ENCODE results near the gene ZDHHC14. TPM values are rescaled to one million over a fixed set of nuclear protein-coding genes. Genes with fewer than 3 reads are reported as not detected.
A peak's percentile ranks its signal among the peaks of the same experiment; 100 is the strongest.
"Not testable (repeated sequence)": the region's sequence is repeated elsewhere in the genome, so short reads cannot be mapped to it uniquely, and the experiment has no call there.

The ZDHHC14 gene
- total RNA-seq, 1 donor from 2014 or later, result 15.2 TPM

DNA sequence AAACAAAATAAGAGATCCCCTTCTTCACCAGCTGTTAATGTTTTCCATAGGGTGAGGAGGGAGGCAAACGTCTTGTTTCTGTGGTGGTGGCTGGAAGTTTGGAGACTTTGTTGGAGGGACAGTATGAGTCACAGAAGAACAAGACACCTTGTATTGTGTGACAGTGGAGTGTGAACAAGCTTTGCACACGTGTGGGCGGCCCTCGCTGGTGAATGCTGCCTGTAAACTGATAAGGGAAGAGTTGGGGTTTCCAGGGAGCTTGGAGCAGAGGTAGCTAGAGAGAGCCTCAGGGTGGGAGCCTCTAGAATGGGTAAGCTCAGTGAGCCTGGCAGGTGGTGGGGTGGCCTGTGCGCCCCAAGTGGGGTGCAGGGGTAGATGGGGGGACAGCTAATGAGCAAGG is 78.3 kb downstream of the ZDHHC14 start:
- TF ChIP-seq, protein P1, sequence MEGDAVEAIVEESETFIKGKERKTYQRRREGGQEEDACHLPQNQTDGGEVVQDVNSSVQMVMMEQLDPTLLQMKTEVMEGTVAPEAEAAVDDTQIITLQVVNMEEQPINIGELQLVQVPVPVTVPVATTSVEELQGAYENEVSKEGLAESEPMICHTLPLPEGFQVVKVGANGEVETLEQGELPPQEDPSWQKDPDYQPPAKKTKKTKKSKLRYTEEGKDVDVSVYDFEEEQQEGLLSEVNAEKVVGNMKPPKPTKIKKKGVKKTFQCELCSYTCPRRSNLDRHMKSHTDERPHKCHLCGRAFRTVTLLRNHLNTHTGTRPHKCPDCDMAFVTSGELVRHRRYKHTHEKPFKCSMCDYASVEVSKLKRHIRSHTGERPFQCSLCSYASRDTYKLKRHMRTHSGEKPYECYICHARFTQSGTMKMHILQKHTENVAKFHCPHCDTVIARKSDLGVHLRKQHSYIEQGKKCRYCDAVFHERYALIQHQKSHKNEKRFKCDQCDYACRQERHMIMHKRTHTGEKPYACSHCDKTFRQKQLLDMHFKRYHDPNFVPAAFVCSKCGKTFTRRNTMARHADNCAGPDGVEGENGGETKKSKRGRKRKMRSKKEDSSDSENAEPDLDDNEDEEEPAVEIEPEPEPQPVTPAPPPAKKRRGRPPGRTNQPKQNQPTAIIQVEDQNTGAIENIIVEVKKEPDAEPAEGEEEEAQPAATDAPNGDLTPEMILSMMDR (IDR thresholded peaks at IDR 0.05), result no peak
- TF ChIP-seq POLR2AphosphoS5 (IDR thresholded peaks at IDR 0.05; ENCODE audit: insufficient read depth in 1 of 2, low read depth in 1 of 2), result no peak
- no peak for TF ChIP-seq POLR2A (IDR thresholded peaks at IDR 0.05)
- Histone ChIP-seq H3K36me3 (no peaks in the 10 kb centered on the region), H3K27ac (no peak overlapping the region), H3K9me3 (no peaks in the 10 kb centered on the region), H3K4me3 (no peak overlapping the region), H3K27me3 (no peaks in the 10 kb centered on the region), H3K4me1 (no peaks in the 10 kb centered on the region)
- intact Hi-C loops (cut with DNase I), result no loop called here
- DNase-seq (ENCODE audit: extremely low spot score in 2 of 2), result peak in 1 of 2 donors; percentile 52

DNA sequence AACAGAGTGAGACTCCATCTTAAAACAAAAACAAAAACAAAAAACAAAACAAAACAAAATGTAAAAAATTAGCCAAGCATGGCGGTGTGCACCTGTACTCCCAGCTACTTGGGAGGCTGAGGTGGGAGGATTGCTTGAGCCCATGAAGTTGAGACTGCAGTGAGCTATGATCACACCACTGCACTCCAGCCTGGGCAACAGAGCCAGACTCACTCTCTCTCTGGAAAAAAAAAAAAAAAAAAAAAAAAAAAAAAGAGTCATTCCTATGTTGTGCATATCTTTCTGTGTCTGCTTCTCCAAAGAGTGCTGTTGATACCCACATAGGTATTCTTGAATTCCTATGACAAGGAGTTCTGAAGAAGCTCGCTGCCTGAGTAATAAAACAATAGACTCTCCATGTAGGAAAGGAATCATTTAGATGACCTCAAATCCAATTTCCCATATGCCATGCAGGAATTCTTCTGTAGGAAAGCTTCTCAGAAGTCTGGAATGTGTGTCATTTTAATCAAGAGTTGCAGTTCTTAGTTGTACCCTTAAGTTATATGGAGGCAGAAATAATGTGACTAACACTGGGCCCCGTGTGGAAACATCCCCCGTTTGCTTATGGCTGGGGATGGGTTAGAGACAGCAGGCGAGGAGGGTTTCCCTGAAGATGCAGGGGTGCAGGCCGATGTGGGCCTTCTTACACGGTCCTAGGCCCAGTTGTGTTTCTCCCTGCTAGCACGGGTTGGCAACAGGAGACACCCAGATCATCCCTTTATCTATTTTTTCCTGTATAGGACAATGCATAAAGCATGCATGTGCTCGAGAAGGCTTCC is 79.4 kb downstream of the ZDHHC14 start:
- H3K27ac ChIP-seq, result no peak overlapping the region

DNA sequence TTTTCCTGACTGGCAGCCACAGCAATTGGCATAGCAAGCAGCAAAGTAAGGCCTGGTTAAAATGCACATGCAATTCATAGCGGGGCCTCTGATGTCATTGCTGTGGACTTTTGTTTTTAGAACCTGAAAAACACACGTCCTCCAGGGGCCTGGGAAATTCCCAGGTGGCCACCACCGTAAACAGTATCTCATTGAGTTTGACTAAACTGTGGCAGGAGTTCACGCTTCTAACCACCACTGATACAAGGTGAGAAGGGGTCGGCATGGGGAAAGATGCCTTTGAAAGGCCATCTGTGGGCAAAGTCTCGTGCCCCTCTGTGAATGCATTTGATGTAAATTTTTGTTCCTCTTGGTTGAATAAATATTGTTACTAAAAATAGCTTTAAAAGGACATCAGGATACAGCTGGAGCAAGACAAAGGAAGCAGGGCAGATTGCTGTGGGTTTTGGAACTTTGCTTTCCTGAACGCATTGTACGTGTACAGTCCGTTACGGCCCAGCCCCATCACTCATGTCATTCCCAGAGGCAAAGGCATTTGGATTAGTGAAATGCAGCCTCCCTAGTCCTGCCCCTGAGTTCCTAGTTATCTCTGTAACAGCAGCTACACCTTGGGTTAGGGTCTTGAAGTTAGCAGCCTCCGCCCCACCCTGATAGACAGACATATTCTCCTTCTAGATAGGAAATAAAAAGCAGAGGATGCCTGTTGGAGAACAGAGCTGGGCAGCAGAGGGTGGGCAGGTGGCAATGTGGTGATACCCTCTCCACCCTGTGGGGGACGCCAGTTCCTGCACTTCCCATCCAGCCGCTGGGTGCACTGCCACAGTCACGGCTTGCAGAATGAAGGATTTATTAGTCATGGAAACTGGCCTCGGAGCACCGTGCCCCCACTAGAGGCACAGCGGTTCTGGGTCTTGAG is 80.3 kb downstream of the ZDHHC14 start:
- no peaks in the 10 kb centered on the region for H3K4me1 ChIP-seq
- TF ChIP-seq, protein P1 (IDR thresholded peaks at IDR 0.05), result no peak
- TF ChIP-seq POLR2A (IDR thresholded peaks at IDR 0.05), result no peak
- no peak for TF ChIP-seq POLR2AphosphoS5 (IDR thresholded peaks at IDR 0.05; ENCODE audit: insufficient read depth in 1 of 2, low read depth in 1 of 2)
- intact Hi-C loops (cut with DNase I), result no loop called here
- H3K27ac ChIP-seq, result no peak overlapping the region
- H3K27me3 ChIP-seq, result no peaks in the 10 kb centered on the region
- H3K4me3 ChIP-seq, result no peak overlapping the region
- DNase-seq (ENCODE audit: extremely low spot score in 2 of 2), result peak in 1 of 2 donors; percentile 60
- no peaks in the 10 kb centered on the region for H3K36me3 ChIP-seq
- H3K9me3 ChIP-seq, result no peaks in the 10 kb centered on the region

More for the DNA sequence above, 79.4 kb downstream of the ZDHHC14 start:
- TF ChIP-seq POLR2A (IDR thresholded peaks at IDR 0.05) (no peak), POLR2AphosphoS5 (IDR thresholded peaks at IDR 0.05; ENCODE audit: insufficient read depth in 1 of 2, low read depth in 1 of 2) (no peak)
- TF ChIP-seq, protein P1 (IDR thresholded peaks at IDR 0.05), result no peak
- intact Hi-C loops (cut with DNase I), result no loop called here
- Histone ChIP-seq H3K4me3 (no peak overlapping the region), H3K4me1 (no peaks in the 10 kb centered on the region), H3K9me3 (no peaks in the 10 kb centered on the region), H3K27me3 (no peaks in the 10 kb centered on the region), H3K36me3 (no peaks in the 10 kb centered on the region)
- DNase-seq (ENCODE audit: extremely low spot score in 2 of 2), result peak in 1 of 2 donors; percentile 42

DNA sequence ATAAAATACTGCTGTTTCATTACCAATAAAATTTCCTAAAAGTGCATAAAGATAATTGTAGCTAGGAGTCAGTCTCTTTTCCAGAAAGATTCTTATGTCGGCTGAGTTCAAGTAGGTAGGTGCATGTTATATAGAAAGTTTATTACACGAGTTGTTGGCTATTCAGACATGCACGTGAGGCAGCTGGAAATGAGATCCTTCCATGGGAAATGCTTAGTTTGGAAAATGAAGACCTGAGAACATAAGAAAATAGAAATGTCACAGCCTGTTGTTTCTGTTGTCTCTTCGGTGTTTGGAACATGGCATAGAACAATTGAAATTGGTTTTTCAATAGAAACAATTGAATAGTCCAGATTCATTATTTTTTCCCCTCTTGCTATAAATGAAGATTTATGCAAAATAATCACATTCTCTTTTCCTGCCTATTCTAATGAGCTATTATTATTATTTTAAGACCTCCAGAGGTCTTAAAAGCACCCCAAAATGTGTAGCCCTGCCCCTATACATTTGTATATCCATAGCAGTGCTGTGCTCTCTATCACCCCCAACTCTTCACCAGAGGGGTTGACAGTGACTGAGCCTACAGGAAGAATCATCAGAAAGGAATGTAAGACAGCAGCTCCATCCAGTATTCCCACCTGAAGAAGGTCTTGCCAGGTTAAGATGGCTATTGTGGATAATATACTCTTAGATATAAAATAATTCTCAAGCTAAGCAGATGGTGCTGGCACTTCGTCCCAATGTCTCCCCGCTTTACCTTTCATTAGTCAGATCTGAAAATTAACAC is 82.2 kb downstream of the ZDHHC14 start:
- no peaks in the 10 kb centered on the region for H3K27me3 ChIP-seq
- H3K4me3 ChIP-seq, result no peak overlapping the region
- no peak for TF ChIP-seq POLR2AphosphoS5 (IDR thresholded peaks at IDR 0.05; ENCODE audit: insufficient read depth in 1 of 2, low read depth in 1 of 2)
- no peak for TF ChIP-seq POLR2A (IDR thresholded peaks at IDR 0.05)
- TF ChIP-seq, protein P1 (IDR thresholded peaks at IDR 0.05), result no peak
- H3K4me1 ChIP-seq, result no peaks in the 10 kb centered on the region
- peak in 1 of 2 donors; percentile 25 for DNase-seq (ENCODE audit: extremely low spot score in 2 of 2)
- intact Hi-C loops (cut with DNase I), result no loop called here
- no peak overlapping the region for H3K27ac ChIP-seq
- no peaks in the 10 kb centered on the region for H3K9me3 ChIP-seq
- H3K36me3 ChIP-seq, result no peaks in the 10 kb centered on the region

DNA sequence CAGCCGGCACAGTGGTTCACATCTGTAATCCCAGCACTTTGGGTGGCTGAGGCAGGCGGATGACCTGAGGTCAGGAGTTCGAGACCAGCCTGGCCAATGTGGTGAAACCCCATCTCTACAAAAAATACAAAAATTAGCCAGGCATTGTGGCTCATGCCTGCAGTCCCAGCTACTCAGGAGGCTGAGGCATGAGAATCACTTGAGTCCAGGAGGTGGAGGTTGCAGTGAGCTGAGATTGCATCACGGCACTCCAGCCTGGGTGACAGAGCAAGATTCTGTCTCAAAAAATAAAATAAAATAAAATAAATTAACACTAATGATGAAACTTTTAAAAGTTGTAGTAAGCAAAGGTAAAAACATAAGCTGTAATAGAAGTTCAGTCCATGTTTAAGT is 82.7 kb downstream of the ZDHHC14 start:
- H3K4me3 ChIP-seq; H3K27ac ChIP-seq; H3K36me3 ChIP-seq; H3K27me3 ChIP-seq; DNase-seq (ENCODE audit: extremely low spot score in 2 of 2); intact Hi-C loops (cut with DNase I); H3K9me3 ChIP-seq; H3K4me1 ChIP-seq: not testable (repeated sequence)

Data from vagina (tissue), 2 donors.